ENCODE measurements around the gene VPS16. TPM values are rescaled to one million over a fixed set of nuclear protein-coding genes. Genes with fewer than 3 reads are reported as not detected.

VPS16 gene
- total RNA-seq, 4 donors from 2014 or later = 26.7 to 44.9 (median 43.4) TPM

- no peak for DNase-seq
- H3K27ac ChIP-seq = no peak overlapping the region
- intact Hi-C loops (cut with DNase I) = no loop called here
These were observed 70.7 kb downstream of the VPS16 start for GRCh38 chr20:2911200-2911599.

GRCh38 chr20:2914160-2914559 is 73.6 kb downstream of the VPS16 start:
- intact Hi-C loops (cut with DNase I) = no loop called here
- Histone ChIP-seq H3K36me3 (no peaks in the 10 kb centered on the region), H3K9me3 (no peaks in the 10 kb centered on the region), H3K4me1 (no peaks in the 10 kb centered on the region), H3K27me3 (no peaks in the 10 kb centered on the region), H3K4me3 (replicated peaks in 1 of 3) (no peak overlapping the region), H3K27ac (no peak overlapping the region)
- TF ChIP-seq POLR2A (IDR thresholded peaks at IDR 0.05) = no peak
- peak in 1 of 6 experiments; percentile 18 for TF ChIP-seq CTCF (IDR thresholded peaks at IDR 0.05)
- no peak for DNase-seq

More at GRCh38 chr20:2911200-2911599, 70.7 kb downstream of the VPS16 start:
- Histone ChIP-seq H3K36me3 (no peaks in the 10 kb centered on the region), H3K27me3 (no peaks in the 10 kb centered on the region), H3K4me1 (no peaks in the 10 kb centered on the region), H3K4me3 (replicated peaks in 1 of 3) (no peak overlapping the region), H3K9me3 (no peaks in the 10 kb centered on the region)
- no peak for TF ChIP-seq CTCF (IDR thresholded peaks at IDR 0.05)
- TF ChIP-seq POLR2A (IDR thresholded peaks at IDR 0.05) = no peak

Other genes with a start within 250 kb of the VPS16 start
- gene NOP56, start 188.1 kb upstream of the VPS16 start, total RNA-seq = 10 to 100 TPM; 46.8 to 85.9 (median 64.1) TPM
- 100 to 1,000 TPM; 126 to 161 (median 141) TPM for gene IDH3B, start 176.5 kb upstream of the VPS16 start, total RNA-seq
- gene EBF4, start 148.0 kb upstream of the VPS16 start, total RNA-seq = 10 to 100 TPM; 24.2 to 55.8 (median 42.4) TPM
- gene CPXM1, start 40.1 kb upstream of the VPS16 start, total RNA-seq = 10 to 100 TPM in 3 of 4 donors, 1 to 10 TPM in 1; 1.3 to 38.5 (median 16.5) TPM
- not detected for gene C20orf141, start 25.8 kb upstream of the VPS16 start, total RNA-seq
- gene TMEM239, start 24.4 kb upstream of the VPS16 start, total RNA-seq = not detected
- gene PCED1A, start 90 bp upstream of the VPS16 start, total RNA-seq = 10 to 100 TPM; 38.0 to 95.9 (median 63.4) TPM
- gene PTPRA, start 32.7 kb downstream of the VPS16 start, total RNA-seq = 100 to 1,000 TPM in 2 of 4 donors, 10 to 100 TPM in 2; 73.4 to 110 (median 93.1) TPM
- 1 to 10 TPM in 1 of 4 donors, not detected in 3; 1.6 TPM for gene GNRH2, start 202.9 kb downstream of the VPS16 start, total RNA-seq
- gene MRPS26, start 205.3 kb downstream of the VPS16 start, total RNA-seq = 100 to 1,000 TPM in 2 of 4 donors, 10 to 100 TPM in 2; 56.3 to 148 (median 86.4) TPM
- not detected for gene OXT, start 230.9 kb downstream of the VPS16 start, total RNA-seq
- not detected for gene AVP, start 244.0 kb downstream of the VPS16 start, total RNA-seq